HCT116 (cell line): ENCODE results near the gene CELF4. TPM values are rescaled to one million over a fixed set of nuclear protein-coding genes. Genes with fewer than 3 reads are reported as not detected.

Experiments
- ATAC-seq: fragments of 200-7000 bp; cut with Tn5 transposase; 2 replicates; pipeline ENCODE4 v1.9.1; 2020; ENCODE audit warnings: mild to moderate bottlenecking, moderate library complexity
- BruUV-seq: library from RNA; stranded (reverse); fragments of 400-500 nt; replicated peaks from 2 replicates; lab custom pipeline; 2021; lab: Mats Ljungman, UMichigan
- CTCF ChIA-PET: fragments of 300-600 bp; sonication (Branson Sonifier 250); formaldehyde crosslinking; loops from one replicate; lab custom pipeline; 2021; ENCODE audit warnings: antibody characterized with exemption; lab: Charles Lee
- POLR2A ChIA-PET: fragments of 300-600, 350-600 bp; sonication (Branson Sonifier 250); formaldehyde crosslinking; loops from one replicate; lab custom pipeline; 2021; ENCODE audit warnings: antibody characterized with exemption; lab: Charles Lee
- RAD21 ChIA-PET, 2 experiments: fragments of 300-600 bp; sonication (Branson Sonifier 250); formaldehyde crosslinking; loops; one replicate each; lab custom pipeline; 2023; ENCODE audit warnings: low total read pairs in 2 of 2; ENCODE audit not compliant: uncharacterized antibody in 2 of 2, unreplicated experiment in 2 of 2, low non-redundant PET in 1 of 2; lab: Charles Lee
- DNase-seq: peaks from one replicate; pipeline ENCODE4 v3.0.0-alpha.2; 2010; ENCODE audit warnings: low read depth, low spot score
- H2AFZ ChIP-seq: fragments of 200-600 bp; shearing (Covaris generic), sonication (generic); 2 replicates; pipeline ENCODE4 v1.6.1; 2017; ENCODE audit warnings: low read depth, mixed run types, mixed read lengths, antibody characterized with exemption, low read length; ENCODE audit not compliant: poor library complexity, severe bottlenecking
- H3K27ac ChIP-seq: 2 replicates; pipeline ENCODE4 v1.5.1; 2012; ENCODE audit warnings: low read depth, low read length
- H3K27me3 ChIP-seq: fragments of 200-600 bp; sonication (generic); 2 replicates; pipeline ENCODE4 v1.6.1; 2016; ENCODE audit warnings: mixed run types, low read length, mixed read lengths; ENCODE audit not compliant: insufficient read depth
- H3K36me3 ChIP-seq, 2 experiments: fragments of 200-500 bp in 1 of 2; fragments of 200-600 bp in 1 of 2; sonication (Bioruptor generic) in 1 of 2; sonication (generic) in 1 of 2; 2 replicates each; pipeline versions ENCODE4 v1.5.1 to v1.6.1; 2014 to 2016; ENCODE audit warnings: low read length in 2 of 2, inconsistent platforms in 1 of 2, mixed read lengths in 1 of 2, mixed run types in 1 of 2; ENCODE audit not compliant: insufficient read depth in 2 of 2, control insufficient read depth in 1 of 2
- H3K4me1 ChIP-seq, 2 experiments: fragments of 200-600 bp in 1 of 2; sonication (generic) in 1 of 2; 2 replicates each; pipeline versions ENCODE4 v1.5.1 to v1.6.1; 2012 to 2017; ENCODE audit warnings: low read length in 2 of 2, inconsistent platforms in 1 of 2, mild to moderate bottlenecking in 1 of 2, mixed read lengths in 1 of 2, mixed run types in 1 of 2, moderate library complexity in 1 of 2; ENCODE audit not compliant: insufficient read depth in 2 of 2, control insufficient read depth in 1 of 2
- H3K4me2 ChIP-seq: fragments of 200-600 bp; sonication (generic); 2 replicates; pipeline ENCODE4 v1.6.1; 2017; ENCODE audit warnings: mixed run types, low read length, mixed read lengths
- H3K4me3 ChIP-seq, 2 experiments: fragments of 200-600 bp in 1 of 2; sonication (generic) in 1 of 2; replicated peaks in 1 of 2; 2 replicates each; pipeline ENCODE4 v1.5.1; 2011 to 2016; ENCODE audit warnings: low read length in 2 of 2, control low read depth in 1 of 2, low read depth in 1 of 2, mild to moderate bottlenecking in 1 of 2, mixed read lengths in 1 of 2, mixed run types in 1 of 2
- H3K79me2 ChIP-seq: fragments of 200-600 bp; sonication (generic); 2 replicates; pipeline ENCODE4 v1.6.1; 2017; ENCODE audit warnings: mild to moderate bottlenecking, mixed run types, low read length, moderate library complexity, mixed read lengths; ENCODE audit not compliant: insufficient read depth
- H3K9ac ChIP-seq: fragments of 200-600 bp; sonication (generic); 2 replicates; pipeline ENCODE4 v1.6.1; 2016; ENCODE audit warnings: low read length, mixed read lengths
- H3K9me2 ChIP-seq: fragments of 200-600 bp; sonication (generic), shearing (Covaris generic); 2 replicates; pipeline ENCODE4 v1.6.1; 2017; ENCODE audit warnings: mixed run types, mild to moderate bottlenecking, moderate library complexity; ENCODE audit not compliant: insufficient read depth
- H3K9me3 ChIP-seq, 2 experiments: fragments of 200-500 bp in 1 of 2; fragments of 200-600 bp in 1 of 2; sonication (Bioruptor generic) in 1 of 2; sonication (generic) in 1 of 2; 2 replicates each; pipeline ENCODE4 v1.6.1; 2014 to 2017; ENCODE audit warnings: low read length in 2 of 2, mixed read lengths in 2 of 2, inconsistent platforms in 1 of 2, low read depth in 1 of 2, mild to moderate bottlenecking in 1 of 2, mixed run types in 1 of 2, moderate library complexity in 1 of 2; ENCODE audit not compliant: control insufficient read depth in 1 of 2, insufficient read depth in 1 of 2
- H4K20me1 ChIP-seq: fragments of 200-600 bp; sonication (generic), shearing (Covaris generic); 2 replicates; pipeline ENCODE4 v1.6.1; 2017; ENCODE audit warnings: mixed run types, mild to moderate bottlenecking, moderate library complexity; ENCODE audit not compliant: insufficient read depth
- CBX3 ChIP-seq: IDR thresholded peaks from 2 replicates; pipeline ENCODE4 v1.6.1; 2012; ENCODE audit warnings: low read depth
- EGR1 ChIP-seq: IDR thresholded peaks from 2 replicates; pipeline ENCODE4 v1.6.1; 2012; ENCODE audit warnings: low read depth
- EZH2phosphoT487 ChIP-seq: fragments of 200-600 bp; IDR thresholded peaks from 2 replicates; pipeline ENCODE4 v1.6.1; 2018; ENCODE audit warnings: antibody characterized with exemption, borderline replicate concordance
- SIN3A ChIP-seq: IDR thresholded peaks from 2 replicates; pipeline ENCODE4 v1.6.1; 2012; ENCODE audit warnings: low read depth
- SRF ChIP-seq: IDR thresholded peaks from 2 replicates; pipeline ENCODE4 v1.6.1; 2012; ENCODE audit warnings: low read depth
- TCF7L2 ChIP-seq: IDR thresholded peaks from 2 replicates; pipeline ENCODE4 v1.7.0; 2011; ENCODE audit warnings: borderline replicate concordance, inconsistent platforms; ENCODE audit not compliant: insufficient read depth, insufficient read length; ENCODE audit errors: extremely low read depth
- ZFX ChIP-seq: fragments of 450-650 bp; IDR thresholded peaks from 2 replicates; pipeline ENCODE4 v1.6.1; 2017
- ZNF274 ChIP-seq: fragments of 200-500 bp; sonication (Bioruptor generic); IDR thresholded peaks from 2 replicates; pipeline ENCODE4 v1.6.1; 2014; ENCODE audit warnings: mild to moderate bottlenecking, low read depth, low read length, inconsistent platforms
- intact Hi-C: fragments of 100-400 bp; cut with micrococcal nuclease; formaldehyde crosslinking; loops from 2 replicates; pipeline ENCODE4 v1.10.0; 2022
- total RNA-seq: library from RNA; stranded (reverse); gene quantifications from one replicate; pipeline ENCODE4 v1.2.1, GENCODE V29; 2021; ENCODE audit not compliant: unreplicated experiment
- TF ChIP-seq, protein P1 (sequence below), 3 experiments: fragments of 200-600 bp in 1 of 3; sonication (generic) in 1 of 3; IDR thresholded peaks in 2 of 3; conservative IDR thresholded peaks in 1 of 3; 2 replicates each; pipeline ENCODE4 v1.5.1; 2012 to 2017; ENCODE audit warnings: low read depth in 2 of 3, low read length in 2 of 3, antibody characterized with exemption in 1 of 3, borderline replicate concordance in 1 of 3, control low read depth in 1 of 3, mild to moderate bottlenecking in 1 of 3, mixed read lengths in 1 of 3, mixed run types in 1 of 3, moderate library complexity in 1 of 3; ENCODE audit not compliant: insufficient read depth in 1 of 3
- TF ChIP-seq, protein P2 (sequence below): IDR thresholded peaks from 2 replicates; pipeline ENCODE4 v1.6.1; 2011; ENCODE audit warnings: mild to moderate bottlenecking, low read length, moderate library complexity; ENCODE audit not compliant: insufficient replicate concordance; ENCODE audit errors: extremely low read depth
- TF ChIP-seq, protein P3 (sequence below): IDR thresholded peaks from 2 replicates; pipeline ENCODE4 v1.6.1; 2012
- TF ChIP-seq, protein P4 (sequence below): IDR thresholded peaks from 2 replicates; pipeline ENCODE4 v1.6.1; 2012

The CELF4 gene
- total RNA-seq, 1 experiment from 2014 or later, result not detected

DNA sequence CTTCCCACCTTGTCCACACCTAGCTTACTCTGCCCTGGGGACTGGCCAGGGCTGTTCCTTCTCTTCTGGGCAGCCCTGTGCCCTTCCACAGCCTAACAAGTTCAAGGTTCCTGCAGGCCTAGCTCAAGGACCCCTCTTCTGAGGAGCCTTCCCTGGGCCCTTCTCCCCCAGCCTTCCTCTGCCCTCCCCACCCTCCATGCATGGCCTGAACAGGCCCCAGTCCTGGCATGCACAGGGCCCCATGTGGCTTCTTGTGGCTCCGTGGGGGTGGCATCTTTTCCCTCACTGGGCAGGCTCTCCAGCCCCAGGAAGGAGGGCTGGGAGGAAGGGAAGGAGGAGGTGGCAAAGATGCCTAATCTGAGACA, 162.9 kb downstream of the CELF4 start:
- Histone ChIP-seq H3K9me3 (no peaks in the 10 kb centered on the region), H3K4me3 (no peak overlapping the region), H3K36me3 (no peaks in the 10 kb centered on the region), H3K9me2 (no peaks in the 10 kb centered on the region), H3K4me1 (peaks cover 0 to 10% of the 10 kb centered on the region in 2 experiments; a peak in 2 of 4 replicates), H4K20me1 (no peaks in the 10 kb centered on the region)
- RAD21 ChIA-PET, result no interaction called here
- POLR2A ChIA-PET, result no interaction called here
- TF ChIP-seq, protein P1, sequence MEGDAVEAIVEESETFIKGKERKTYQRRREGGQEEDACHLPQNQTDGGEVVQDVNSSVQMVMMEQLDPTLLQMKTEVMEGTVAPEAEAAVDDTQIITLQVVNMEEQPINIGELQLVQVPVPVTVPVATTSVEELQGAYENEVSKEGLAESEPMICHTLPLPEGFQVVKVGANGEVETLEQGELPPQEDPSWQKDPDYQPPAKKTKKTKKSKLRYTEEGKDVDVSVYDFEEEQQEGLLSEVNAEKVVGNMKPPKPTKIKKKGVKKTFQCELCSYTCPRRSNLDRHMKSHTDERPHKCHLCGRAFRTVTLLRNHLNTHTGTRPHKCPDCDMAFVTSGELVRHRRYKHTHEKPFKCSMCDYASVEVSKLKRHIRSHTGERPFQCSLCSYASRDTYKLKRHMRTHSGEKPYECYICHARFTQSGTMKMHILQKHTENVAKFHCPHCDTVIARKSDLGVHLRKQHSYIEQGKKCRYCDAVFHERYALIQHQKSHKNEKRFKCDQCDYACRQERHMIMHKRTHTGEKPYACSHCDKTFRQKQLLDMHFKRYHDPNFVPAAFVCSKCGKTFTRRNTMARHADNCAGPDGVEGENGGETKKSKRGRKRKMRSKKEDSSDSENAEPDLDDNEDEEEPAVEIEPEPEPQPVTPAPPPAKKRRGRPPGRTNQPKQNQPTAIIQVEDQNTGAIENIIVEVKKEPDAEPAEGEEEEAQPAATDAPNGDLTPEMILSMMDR (IDR thresholded peaks at IDR 0.05 in 2 of 3, conservative IDR thresholded peaks at IDR 0.05 in 1 of 3; ENCODE audit: borderline replicate concordance in 1 of 3, insufficient read depth in 1 of 3, low read depth in 2 of 3, low read length in 2 of 3), result no peak
- TF ChIP-seq ZNF274 (no peak), TCF7L2 (no peak), EZH2phosphoT487 (no peak), SIN3A (no peak), CBX3 (no peak), SRF (no peak), ZFX (no peak), EGR1 (no peak)
- TF ChIP-seq, protein P2, sequence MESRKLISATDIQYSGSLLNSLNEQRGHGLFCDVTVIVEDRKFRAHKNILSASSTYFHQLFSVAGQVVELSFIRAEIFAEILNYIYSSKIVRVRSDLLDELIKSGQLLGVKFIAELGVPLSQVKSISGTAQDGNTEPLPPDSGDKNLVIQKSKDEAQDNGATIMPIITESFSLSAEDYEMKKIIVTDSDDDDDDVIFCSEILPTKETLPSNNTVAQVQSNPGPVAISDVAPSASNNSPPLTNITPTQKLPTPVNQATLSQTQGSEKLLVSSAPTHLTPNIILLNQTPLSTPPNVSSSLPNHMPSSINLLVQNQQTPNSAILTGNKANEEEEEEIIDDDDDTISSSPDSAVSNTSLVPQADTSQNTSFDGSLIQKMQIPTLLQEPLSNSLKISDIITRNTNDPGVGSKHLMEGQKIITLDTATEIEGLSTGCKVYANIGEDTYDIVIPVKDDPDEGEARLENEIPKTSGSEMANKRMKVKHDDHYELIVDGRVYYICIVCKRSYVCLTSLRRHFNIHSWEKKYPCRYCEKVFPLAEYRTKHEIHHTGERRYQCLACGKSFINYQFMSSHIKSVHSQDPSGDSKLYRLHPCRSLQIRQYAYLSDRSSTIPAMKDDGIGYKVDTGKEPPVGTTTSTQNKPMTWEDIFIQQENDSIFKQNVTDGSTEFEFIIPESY, result no peak
- TF ChIP-seq, protein P3, sequence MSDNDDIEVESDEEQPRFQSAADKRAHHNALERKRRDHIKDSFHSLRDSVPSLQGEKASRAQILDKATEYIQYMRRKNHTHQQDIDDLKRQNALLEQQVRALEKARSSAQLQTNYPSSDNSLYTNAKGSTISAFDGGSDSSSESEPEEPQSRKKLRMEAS, result no peak
- TF ChIP-seq, protein P4, sequence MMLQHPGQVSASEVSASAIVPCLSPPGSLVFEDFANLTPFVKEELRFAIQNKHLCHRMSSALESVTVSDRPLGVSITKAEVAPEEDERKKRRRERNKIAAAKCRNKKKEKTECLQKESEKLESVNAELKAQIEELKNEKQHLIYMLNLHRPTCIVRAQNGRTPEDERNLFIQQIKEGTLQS, result no peak
- TF ChIP-seq, all 23 proteins: peak for 0
- no peak for DNase-seq
- Histone ChIP-seq H2AFZ (no peak overlapping the region), H3K4me2 (peak overlapping the region; percentile 23; the same call in 1 of the 2 replicates), H3K79me2 (no peaks in the 10 kb centered on the region), H3K27ac (no peak overlapping the region), H3K27me3 (no peaks in the 10 kb centered on the region), H3K9ac (no peak overlapping the region)
- CTCF ChIA-PET, result no interaction called here
- intact Hi-C loops, result no loop called here
- no TSS peak for BruUV-seq
- peak; percentile 24 for ATAC-seq
